T-helper 9 cell (primary cell): ENCODE measurements around the gene TRIM33.
"Not testable (repeated sequence)": the region's sequence is repeated elsewhere in the genome, so short reads cannot be mapped to it uniquely, and the experiment has no call there.

Source experiments
- DNase-seq: peaks from one replicate; pipeline ENCODE4 v3.0.0-alpha.2; 2020

The TRIM33 gene

DNA sequence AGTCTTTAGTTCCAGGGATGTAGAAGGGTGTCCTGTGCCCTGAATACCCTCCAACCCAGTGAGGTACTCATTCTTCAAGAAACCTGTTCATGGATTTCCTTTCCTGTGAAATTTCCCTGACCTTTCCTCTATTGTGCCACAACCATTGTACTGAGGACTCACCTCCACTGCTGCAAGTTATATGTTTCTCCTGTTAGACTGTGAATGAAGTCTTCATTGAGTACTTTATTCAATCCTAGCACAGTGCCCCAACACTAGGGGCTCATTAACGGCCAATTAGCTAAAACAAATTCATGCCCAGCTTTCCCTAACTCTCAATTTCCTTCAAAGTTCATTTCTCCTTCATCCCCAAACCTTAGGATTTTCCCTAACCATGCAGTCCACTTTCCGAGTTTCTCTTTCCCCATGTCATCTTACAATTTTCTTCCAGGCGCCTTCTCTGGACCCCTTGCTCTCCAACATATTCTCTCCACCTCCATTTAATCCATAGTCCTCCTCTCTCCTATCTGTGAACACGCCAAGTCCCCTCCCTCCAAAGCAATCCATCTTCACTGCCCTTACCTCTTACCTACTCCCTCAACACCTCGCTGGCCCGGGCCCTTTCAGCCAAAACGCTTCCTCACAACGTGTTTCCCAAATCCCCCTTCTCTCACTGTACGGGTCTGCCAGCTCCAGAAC lies 1.3 kb downstream of the TRIM33 start:
- no peak for DNase-seq

DNA sequence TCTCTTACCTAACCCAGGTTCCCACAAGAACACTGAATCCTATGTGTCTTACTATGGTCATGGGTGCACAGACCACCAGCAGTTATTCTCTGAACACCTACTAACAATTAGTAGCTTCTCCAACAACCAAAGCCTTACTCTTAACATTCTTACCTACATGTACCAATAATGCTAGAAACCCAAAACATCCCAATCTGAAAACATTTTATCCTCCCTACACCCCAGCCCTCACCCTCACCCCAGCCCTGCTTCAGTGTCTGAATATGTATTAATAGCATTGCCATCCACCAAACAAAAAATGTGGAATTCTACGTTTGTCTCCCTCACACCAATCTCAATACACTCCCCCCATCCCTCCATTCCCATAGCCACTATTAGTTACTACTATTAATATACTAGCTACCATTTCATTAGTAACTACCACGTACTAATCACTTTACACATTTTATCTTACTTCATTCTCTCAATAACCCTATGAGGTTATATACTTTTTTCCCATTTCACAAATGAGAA lies 2.6 kb downstream of the TRIM33 start:
- DNase-seq: no peak

DNA sequence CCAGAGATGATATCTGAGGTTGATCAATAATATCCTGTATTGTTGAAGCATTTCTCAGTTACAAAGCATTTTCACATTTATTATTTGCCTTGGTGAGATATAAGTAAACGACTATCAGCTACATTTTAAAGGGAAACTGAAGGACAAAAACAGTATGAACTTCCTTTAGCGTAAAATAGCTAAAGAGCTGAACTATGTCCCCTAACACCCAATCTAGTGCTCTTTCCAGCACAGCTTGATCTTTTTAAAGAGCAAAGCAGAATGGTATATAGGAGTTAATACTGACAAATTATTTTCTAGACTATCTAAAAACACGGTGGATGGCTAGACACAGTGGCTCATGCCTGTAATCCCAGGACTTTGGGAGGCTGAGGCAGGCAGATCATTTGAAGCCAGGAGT lies 3.5 kb downstream of the TRIM33 start:
- no peak for DNase-seq

DNA sequence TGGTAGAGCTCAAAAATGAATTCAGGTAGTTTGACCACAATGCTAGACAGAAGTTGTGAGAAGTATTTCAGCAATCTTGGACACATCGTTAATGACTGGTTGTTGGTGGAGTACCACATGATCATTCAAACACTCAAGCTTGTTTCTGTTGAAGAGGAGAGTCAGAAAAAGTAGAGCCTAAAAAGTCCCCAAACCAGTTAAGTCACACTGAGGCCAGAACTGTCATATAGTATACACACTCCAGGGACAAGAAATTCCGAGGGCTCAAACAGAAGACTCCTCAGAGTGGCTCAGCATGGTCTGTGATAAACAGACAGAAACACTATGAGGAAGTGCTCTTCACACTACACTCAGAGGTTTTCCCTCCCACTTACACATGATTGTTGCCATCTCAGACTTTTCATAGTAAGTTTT lies 5.8 kb downstream of the TRIM33 start:
- DNase-seq: no peak

DNA sequence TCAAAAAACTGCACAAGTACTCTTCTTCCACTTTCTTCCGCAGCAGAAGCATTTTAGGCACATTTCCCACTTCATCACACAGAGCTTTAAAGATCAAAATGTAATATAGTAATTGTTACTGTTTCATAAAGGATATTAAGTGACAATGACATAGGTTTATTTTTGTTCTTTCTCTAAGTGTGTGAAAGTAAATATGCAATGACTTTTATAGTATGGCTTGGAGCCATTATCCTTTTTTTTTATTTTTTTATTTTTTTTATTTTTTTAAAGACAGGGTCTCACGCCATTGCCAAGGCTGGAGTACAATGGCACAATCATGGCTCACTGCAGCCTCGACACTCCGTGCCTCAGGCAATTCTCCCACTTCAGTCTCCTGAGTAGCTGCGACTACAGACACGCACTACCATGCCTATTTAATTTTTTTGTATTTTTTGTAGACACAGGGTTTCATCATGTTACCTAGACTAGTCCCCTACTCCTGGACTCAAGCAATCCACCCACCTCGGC lies 7.0 kb downstream of the TRIM33 start:
- DNase-seq: no peak

DNA sequence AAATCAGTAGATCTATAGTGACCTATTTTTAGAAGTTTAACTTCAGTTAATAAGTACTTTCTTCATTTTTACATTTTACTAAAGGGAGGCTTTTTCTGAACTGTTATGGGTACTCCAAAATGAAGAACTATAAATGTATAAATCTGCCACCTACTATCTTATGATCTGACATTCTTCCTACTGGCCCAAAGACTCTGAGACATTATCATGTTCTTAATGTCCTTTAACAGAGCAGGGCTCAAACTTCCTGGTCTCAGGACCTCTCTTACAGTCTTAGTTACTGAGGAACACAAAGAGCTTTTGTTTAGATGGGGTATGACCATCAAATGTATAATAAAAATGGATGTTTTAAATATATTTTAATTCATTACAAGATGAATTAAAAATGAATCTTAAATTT lies 8.9 kb downstream of the TRIM33 start:
- no peak for DNase-seq

DNA sequence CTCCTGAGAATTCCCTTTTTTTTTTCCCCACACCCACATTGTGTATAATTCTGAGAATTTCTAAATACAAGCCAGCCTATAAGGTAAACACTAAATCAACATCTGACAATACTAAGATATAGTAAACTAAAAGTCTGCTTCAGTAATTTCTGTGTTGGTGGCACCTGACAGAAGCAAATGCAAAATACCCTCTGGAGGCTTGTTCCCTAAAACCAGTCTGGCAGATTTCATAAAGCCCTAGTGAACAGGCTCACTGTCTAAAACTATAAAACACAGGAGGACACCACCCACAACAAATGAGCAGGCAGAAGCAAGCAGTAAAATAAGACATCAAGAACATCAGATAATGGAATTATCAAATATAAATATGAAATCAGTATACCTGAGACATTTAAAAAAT lies 11.5 kb downstream of the TRIM33 start:
- DNase-seq: no peak

DNA sequence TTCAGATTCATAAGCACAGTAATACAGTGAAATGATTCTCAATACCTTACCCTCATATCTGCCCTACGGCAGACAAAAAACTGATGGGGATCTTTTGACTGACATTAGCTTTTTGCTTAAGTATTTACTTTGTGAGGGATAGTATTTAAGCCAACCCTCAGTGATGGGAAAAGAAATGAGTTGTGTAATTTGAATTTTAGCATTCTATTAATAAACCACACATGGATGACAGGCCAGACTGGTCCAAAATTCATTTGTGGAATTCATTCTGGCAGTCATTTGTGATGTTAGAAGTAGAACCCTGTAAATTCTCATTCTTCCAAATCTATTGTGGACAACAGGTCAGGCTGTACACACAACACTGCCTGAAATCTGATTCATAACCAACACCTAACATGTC lies 14.9 kb downstream of the TRIM33 start:
- no peak for DNase-seq

DNA sequence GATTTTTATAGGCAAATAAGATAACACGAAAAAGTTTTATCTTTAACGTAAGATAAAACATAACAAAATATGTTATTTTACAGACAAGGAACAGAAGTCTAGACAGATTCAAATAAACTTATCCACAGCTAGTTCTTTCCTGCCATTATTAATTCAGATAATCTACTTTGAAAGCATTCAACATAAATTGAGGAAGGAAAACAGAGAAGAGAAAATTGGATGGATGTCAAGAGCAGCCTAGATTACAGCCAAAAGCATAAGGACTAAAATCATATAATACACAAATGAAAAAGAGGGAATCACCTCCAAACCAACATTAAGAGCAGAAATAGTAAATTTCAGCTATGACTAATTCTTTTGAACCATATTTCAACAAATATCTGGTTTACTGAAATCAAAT lies 15.5 kb downstream of the TRIM33 start:
- no peak for DNase-seq

DNA sequence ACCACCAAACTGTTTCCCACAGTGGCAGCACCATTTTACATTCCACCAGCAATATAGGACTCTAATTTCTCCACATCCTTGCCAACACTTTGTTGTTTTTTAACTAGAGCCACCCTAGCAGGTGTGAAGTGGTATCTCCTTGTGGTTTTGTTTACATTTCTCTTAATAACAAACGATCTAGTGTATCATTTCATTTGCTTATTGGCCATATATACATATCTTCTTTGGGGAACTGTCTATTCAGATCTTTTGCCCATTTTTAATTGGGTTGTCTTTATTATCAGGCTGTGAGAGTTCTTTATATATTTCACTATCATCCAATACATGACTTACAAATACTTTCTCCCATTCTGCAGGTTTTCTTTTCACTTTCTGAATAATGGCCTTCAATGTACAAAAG lies 18.0 kb downstream of the TRIM33 start:
- DNase-seq: no peak

DNA sequence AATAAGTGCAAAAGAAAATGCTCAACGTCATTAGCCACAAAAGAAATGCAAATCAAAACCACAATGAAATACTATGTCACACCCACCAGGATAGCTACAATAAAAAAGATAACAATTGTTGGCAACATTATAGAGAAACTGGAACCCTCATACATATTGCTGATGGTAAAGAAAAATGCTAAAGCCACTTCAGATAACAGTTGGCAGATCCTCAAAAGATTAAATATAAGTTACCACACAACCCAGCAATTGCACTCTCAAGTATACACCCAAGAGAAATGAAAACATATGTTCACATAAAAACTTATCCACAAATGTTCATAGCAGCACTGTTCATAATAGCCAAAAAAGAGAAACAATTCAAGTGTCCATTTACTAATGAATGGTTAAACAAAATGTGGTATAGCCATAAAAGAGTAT lies 20.7 kb downstream of the TRIM33 start:
- no peak for DNase-seq

DNA sequence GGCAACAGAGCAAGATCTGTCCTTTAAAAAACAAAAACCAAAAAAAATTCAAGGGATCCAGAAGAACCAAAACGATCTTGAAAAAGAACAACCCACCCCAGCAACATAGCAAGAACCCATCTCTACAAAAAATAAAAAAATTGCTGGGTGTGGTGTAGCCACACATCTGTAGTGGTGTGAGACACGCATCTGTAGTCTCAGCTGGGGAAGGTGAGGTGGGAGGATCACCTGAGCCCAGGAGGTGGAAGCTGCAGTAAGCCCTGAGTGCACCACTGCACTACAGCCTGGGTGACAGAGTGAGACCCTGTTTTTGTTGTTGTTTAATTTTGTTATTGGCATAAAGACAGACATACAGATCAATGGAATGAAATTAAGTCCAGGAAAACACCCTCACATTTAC lies 22.3 kb downstream of the TRIM33 start:
- no peak for DNase-seq

DNA sequence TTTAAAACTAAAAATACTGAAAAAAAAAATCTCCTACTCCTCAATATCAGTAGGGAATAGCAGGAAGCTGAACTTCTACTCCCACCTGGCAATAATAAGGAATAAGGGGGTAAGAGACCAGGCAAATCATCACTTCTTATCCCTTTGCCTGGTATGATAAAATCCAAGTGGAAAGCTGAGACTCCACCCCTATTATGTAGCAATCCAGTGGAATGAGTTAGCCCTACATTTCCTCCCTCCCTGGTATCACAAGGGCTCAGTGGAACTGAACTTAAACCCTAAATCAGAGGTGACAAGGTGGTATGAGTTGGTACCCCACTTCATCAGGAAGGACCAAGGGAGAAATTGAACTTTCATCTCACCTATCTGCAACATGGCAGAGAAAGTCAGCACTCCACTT lies 25.7 kb downstream of the TRIM33 start:
- no peak for DNase-seq

DNA sequence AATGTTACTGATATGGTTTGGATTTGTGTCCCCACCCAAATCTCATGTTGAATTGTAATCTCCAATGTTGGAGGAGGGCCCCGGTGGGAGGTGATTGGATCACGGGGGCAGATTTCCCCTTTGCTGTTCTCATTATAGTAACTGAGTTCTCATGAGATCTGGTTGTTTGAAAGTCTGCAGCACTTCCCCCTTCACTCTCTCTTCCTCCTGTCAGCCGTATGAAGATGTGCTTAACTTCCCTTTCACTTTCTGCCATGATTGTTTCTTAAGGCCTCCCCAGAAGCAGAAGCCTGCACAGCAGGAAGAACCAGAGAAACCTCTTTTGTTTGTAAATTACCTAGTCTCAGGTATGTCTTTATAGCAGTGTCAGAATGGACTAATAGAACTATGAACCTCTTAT lies 28.4 kb downstream of the TRIM33 start:
- no peak for DNase-seq

DNA sequence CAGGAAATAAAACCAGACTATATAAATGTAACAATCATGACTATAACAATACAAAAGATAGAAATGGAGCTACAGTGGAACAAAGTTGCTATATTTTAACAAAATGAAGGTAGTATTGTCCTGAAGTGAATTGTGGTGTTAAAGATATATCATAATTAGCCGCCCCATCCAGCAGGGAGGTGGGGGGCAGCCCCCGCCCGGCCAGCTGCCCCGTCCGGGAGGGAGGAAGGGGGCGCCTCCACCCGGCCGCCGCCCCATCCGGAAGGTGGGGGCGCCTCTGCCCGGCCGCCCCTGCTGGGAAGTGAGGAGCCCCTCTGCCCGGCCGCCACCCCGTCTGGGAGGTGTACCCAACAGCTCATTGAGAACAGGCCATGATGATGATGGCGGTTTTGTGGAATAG lies 31.4 kb downstream of the TRIM33 start:
- not testable (repeated sequence) for DNase-seq

DNA sequence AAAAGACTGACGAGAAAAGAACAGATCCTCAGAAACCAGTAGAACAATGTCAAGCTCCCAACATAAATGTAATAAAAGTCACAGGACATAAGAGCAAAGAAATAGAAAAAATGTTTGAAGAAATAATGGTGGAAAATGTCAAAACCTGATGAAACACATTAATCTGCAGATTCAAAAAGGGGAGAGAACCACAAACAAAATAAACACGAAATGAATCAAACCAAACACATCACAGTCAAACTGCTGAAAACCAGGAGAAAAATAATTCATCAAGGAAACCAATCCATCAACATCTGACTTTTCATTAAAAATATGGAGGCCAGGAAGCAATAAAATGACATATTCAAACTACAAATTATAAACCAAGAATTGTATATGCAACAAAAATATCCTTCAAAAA lies 31.9 kb downstream of the TRIM33 start:
- DNase-seq: no peak

DNA sequence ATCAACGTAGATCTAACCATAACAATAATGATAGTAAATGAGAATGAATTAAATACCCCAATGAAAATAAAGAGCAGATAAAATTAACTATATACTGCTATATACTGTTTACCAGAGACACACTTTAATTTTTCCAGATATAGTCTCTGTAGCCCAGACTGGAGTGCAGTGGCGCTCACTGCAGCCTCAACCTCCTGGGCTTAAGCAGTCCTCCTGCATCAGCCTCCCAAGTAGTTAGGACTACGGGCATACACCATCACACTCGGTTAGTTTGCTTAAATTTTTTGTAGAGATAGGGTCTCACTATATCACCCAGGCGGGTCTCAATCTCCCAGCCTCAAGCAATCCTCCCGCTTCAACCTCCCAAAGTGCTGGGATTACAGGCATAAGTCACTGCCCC lies 37.2 kb downstream of the TRIM33 start:
- no peak for DNase-seq

DNA sequence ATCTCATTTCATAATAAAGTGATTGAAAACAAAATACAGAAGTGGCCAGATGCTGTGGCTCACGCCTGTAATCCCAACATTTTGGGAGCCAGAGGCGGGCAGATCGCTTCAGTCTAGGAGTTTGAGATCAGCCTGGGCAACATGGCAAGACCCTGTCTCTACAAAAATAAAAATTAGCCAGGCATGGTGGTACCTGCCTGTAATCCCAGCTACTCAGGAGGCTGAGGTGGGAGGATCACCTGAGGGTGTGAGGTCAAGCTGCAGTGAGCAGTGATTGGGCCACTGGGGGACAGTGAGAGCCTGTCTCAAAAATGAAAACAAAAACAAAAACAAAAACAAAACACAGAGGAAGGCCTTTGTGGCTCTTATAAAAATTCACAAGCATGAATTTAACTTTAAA lies 38.6 kb downstream of the TRIM33 start:
- DNase-seq: no peak

DNA sequence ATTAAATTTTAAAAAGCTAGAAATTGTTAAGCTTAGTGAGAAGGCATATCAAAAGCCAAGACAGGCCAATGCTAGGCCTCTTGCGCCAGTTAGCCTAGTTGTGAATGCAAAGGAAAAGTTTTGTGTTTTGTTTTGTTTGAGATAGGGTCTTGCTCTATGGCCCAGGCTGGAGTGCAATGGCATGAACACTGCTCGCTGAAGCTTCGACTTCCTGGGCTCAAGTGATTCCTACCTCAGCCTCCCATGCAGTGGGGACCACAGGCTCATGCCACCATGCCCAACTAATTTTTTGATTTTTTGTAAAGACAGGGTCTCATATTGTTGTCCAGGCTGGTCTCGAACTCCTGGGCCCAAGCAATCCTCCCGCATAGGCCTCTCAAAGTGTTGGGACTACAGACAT lies 40.3 kb downstream of the TRIM33 start:
- no peak for DNase-seq

DNA sequence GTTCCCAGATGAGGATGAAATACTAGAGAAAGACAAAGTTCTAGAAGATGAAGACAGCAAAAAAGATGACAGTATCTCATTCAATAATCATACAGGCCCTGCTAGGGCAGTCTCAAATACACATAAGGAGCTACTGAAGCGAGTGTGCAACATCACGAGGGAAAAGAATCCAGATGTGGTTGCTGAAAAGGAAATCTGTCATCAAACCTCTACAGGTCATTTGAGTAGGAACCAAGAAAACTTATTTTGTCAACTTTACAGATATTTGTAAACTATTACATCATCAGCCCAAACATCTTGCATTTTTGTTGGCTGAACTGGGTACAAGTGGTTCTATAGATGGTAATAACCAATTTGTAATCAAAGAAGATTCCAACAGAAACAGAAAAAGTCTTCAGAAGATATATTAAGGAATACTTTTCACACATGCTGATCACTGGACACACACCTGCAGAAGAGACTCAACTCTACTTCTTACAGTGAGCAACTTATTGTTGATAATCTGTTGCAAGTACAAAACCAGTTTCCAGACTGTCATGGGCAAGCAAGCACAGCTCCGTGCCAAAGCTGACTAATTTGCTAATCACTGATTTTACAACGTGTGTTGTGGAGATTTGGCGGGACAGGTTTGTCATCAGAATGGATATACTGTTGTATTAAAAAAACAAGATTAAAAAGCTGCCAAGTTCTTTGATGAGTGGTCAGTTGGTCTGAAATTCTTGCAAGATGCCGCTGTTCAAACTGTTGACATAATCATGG lies 42.1 kb downstream of the TRIM33 start:
- DNase-seq: no peak

DNA sequence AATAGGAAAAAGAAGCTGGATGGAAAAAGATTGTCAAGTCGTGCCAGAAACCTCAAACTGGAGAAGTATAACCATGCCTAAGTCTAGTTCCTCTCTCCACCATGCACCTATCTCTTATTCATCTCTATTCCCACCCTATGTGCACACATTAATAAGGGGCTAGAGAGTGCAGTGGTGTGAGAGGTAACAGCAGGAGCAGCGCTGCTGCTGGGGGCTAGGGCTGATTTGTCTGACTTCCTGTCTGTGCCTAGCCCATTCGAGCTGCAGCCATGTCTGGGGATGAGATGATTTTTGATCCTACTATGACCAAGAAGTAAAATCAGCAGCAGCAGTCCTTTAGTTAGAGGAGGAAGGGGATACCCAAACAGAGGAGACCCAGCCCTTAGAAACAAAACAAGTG lies 43.0 kb downstream of the TRIM33 start:
- DNase-seq: no peak

DNA sequence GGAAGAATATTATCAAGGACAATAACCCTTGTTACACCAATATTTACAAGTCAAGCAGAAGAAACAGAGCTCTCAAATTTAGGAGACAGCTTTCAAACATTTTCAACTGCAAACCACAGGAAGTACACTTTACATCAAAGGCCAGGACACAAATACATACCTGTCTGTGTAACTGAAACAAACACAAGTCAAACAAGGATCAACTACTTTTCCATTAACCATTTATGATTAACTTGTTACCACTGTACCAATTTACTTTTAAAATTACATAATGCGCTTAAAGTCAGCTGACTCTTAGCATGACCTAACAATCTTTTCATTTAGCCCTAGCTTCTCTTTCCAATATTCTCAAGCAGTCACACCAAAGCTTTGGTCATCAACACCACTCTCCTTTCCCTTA lies 43.5 kb downstream of the TRIM33 start:
- DNase-seq: no peak

DNA sequence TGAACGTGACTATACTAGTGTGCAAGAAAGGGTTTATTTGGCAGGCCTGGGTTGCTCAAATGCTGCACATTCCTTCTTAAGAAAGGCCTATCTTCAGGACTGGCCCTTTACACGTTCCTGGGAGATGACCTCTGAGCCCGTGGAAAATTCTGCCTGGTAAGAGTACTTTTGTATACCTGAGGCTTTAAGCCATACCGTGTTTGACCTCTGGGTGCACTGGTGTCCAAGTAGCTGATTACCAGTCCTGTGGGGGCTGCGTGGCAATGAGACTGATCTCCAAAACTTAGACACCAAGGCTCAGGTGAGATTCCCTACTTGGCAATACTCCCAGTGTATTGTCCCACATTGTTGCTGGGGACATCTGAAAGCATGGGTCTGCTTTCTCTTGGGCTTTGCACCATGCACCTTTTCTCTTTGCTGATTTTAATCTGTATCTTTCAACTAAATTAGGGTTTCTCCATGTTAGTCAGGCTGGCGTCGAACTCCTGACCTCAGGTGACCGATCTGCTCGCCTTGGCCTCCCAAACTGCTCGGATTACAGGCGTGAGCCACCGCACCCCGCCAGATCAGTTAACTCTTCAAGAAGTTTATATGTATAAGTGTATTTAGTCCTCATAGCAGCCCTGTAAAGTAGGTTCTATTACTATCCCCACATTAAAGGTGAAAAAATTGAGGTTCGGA lies 44.5 kb downstream of the TRIM33 start:
- no peak for DNase-seq

DNA sequence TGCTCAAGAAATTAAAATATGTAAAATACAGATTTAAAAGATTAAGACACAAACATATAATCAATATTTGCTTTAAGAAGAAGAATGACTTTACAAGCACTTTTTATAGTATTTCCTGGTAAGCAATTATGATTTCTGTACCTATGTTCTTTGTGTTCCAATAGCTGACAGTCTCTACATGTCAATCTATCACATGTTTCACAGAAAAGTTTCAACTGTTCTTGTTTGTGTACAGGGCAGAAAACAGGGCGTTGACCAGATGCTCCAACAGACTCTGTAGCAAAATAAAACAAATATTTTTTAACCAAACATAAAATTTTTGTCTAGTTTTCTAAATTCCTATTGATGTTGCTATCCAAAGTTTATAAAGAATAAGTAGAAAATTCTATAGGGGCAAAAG lies 48.0 kb downstream of the TRIM33 start:
- DNase-seq: no peak
